Kidney epithelial cell (primary cell): ENCODE data around the gene PCDHAC2. TPM values are rescaled to one million over a fixed set of nuclear protein-coding genes. Genes with fewer than 3 reads are reported as not detected.

Experiments
- DNase-seq: peaks from one replicate; pipeline ENCODE4 v3.0.0-alpha.2; 2010; ENCODE audit warnings: low read depth
- H3K27me3 ChIP-seq: 2 replicates; pipeline ENCODE4 v1.6.0; 2011; ENCODE audit warnings: low read length; ENCODE audit not compliant: control insufficient read depth, insufficient read depth
- H3K36me3 ChIP-seq: 2 replicates; pipeline ENCODE4 v1.5.1; 2011; ENCODE audit warnings: low read length; ENCODE audit not compliant: control insufficient read depth, insufficient read depth
- H3K4me3 ChIP-seq: 2 replicates; pipeline ENCODE4 v1.5.1; 2011; ENCODE audit warnings: low read depth, mild to moderate bottlenecking, control low read depth, low read length
- total RNA-seq: library from RNA; depleted of rRNA; stranded (reverse); fragments of >200 nt; gene quantifications from 2 replicates; pipeline ENCODE4 v1.2.3, GENCODE V29; 2015
- TF ChIP-seq, protein P1 (sequence below): IDR thresholded peaks from 2 replicates; pipeline ENCODE4 v1.5.1; 2011; ENCODE audit warnings: mild to moderate bottlenecking, moderate library complexity, low read length, control low read depth, inconsistent platforms; ENCODE audit not compliant: insufficient read depth, poor library complexity, severe bottlenecking

The PCDHAC2 gene
- total RNA-seq, 1 donor from 2014 or later: 0.92 TPM

DNA sequence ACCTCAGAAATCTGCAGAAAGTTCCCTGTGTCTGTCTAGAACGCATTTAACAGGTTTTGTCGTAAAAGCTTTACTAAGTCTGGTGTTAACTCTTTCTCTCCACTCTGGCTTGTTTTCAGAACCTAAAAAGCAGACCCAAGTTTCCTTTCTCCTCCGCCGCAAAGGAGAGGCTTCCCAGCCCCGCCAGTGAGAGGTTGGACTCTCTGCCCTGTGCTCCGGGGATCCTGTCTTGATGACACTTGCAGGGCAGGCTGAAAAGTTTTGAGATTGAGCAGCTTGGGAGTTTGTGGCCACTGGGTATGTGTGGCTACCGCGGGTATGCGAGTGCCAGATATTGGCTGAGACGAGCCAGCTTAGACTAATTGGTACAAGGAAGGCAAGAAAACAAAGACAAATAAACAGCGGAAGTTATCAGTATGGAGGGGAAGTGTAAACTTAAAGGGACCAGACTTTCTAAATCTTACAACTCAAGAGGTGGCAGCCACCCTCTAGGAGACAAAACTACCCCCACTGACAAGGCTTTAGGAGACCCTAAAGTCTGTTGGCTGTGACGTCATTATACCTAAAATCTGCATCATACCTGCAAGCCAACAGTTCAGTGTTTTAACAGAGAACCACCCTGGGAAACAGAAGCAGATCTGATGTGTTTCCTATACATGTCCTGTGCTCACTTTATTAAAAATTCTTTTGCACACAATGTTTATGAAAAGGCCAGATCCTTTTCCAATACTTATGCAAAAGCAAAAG lies 43.9 kb downstream of the PCDHAC2 start:
- TF ChIP-seq, protein P1, sequence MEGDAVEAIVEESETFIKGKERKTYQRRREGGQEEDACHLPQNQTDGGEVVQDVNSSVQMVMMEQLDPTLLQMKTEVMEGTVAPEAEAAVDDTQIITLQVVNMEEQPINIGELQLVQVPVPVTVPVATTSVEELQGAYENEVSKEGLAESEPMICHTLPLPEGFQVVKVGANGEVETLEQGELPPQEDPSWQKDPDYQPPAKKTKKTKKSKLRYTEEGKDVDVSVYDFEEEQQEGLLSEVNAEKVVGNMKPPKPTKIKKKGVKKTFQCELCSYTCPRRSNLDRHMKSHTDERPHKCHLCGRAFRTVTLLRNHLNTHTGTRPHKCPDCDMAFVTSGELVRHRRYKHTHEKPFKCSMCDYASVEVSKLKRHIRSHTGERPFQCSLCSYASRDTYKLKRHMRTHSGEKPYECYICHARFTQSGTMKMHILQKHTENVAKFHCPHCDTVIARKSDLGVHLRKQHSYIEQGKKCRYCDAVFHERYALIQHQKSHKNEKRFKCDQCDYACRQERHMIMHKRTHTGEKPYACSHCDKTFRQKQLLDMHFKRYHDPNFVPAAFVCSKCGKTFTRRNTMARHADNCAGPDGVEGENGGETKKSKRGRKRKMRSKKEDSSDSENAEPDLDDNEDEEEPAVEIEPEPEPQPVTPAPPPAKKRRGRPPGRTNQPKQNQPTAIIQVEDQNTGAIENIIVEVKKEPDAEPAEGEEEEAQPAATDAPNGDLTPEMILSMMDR: no peak

DNA sequence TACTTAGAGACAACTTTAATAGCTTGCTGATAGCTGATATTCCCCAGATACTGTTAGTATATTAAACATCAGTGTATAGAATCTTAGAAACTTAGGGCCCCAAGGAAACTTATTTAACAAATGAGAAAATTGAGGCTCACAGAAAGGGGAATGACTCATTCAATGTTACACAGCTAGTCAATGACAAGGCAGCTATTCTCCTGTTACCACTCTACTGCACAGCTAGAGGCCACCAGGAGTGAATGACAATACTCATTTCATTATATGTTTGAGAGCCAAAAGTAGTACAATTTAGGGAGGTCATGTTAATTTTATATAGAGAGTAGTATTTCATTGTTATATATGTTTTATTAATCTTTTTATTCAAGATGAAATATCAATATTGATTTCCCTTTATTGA lies 51.7 kb downstream of the PCDHAC2 start:
- TF ChIP-seq, protein P1: no peak
- no peak for DNase-seq

More for the DNA sequence above, 43.9 kb downstream of the PCDHAC2 start:
- Histone ChIP-seq H3K4me3 (no peak overlapping the region), H3K27me3 (no peaks in the 10 kb centered on the region), H3K36me3 (no peaks in the 10 kb centered on the region)
- no peak for DNase-seq

More for the DNA sequence above, 51.7 kb downstream of the PCDHAC2 start:
- Histone ChIP-seq H3K4me3 (no peak overlapping the region), H3K27me3 (no peaks in the 10 kb centered on the region), H3K36me3 (no peaks in the 10 kb centered on the region)

Other genes with a start within 250 kb of the PCDHAC2 start
- gene PCDHA1, start 180.3 kb upstream of the PCDHAC2 start, total RNA-seq: not detected in 2 replicates
- not detected in 2 replicates for gene PCDHA2, start 171.6 kb upstream of the PCDHAC2 start, total RNA-seq
- gene PCDHA3, start 165.4 kb upstream of the PCDHAC2 start, total RNA-seq: 0.07 and 0.25 TPM in 2 replicates
- gene PCDHA4, start 159.4 kb upstream of the PCDHAC2 start, total RNA-seq: 0.27 and 1.2 TPM in 2 replicates
- gene PCDHA5, start 144.9 kb upstream of the PCDHAC2 start, total RNA-seq: not detected in 2 replicates
- gene PCDHA6, start 138.5 kb upstream of the PCDHAC2 start, total RNA-seq: 0.21 and 0.27 TPM in 2 replicates
- gene PCDHA7, start 132.2 kb upstream of the PCDHAC2 start, total RNA-seq: 0.07 and 0.25 TPM in 2 replicates
- gene PCDHA8, start 125.3 kb upstream of the PCDHAC2 start, total RNA-seq: under 0.01 TPM in 1 of 2 replicates, not detected in the other
- gene PCDHA9, start 118.1 kb upstream of the PCDHAC2 start, total RNA-seq: under 0.01 TPM in 2 replicates
- 0.33 and 0.68 TPM in 2 replicates for gene PCDHA10, start 110.6 kb upstream of the PCDHAC2 start, total RNA-seq
- 0.48 and 1.2 TPM in 2 replicates for gene PCDHA11, start 97.5 kb upstream of the PCDHAC2 start, total RNA-seq
- 0.08 and 0.96 TPM in 2 replicates for gene PCDHA12, start 91.2 kb upstream of the PCDHAC2 start, total RNA-seq
- gene PCDHA13, start 84.4 kb upstream of the PCDHAC2 start, total RNA-seq: 0.21 TPM in 1 of 2 replicates, not detected in the other
- gene PCDHAC1, start 40.2 kb upstream of the PCDHAC2 start, total RNA-seq: 0.07 and 0.17 TPM in 2 replicates
- gene PCDHB1, start 84.9 kb downstream of the PCDHAC2 start, total RNA-seq: under 0.01 TPM in 1 of 2 replicates, not detected in the other
- 5.7 and 5.8 TPM in 2 replicates for gene PCDHB2, start 128.1 kb downstream of the PCDHAC2 start, total RNA-seq
- 1.9 and 2.7 TPM in 2 replicates for gene PCDHB3, start 134.0 kb downstream of the PCDHAC2 start, total RNA-seq
- gene PCDHB4, start 155.3 kb downstream of the PCDHAC2 start, total RNA-seq: 0.42 and 0.48 TPM in 2 replicates
- 3.1 and 6.7 TPM in 2 replicates for gene PCDHB5, start 168.7 kb downstream of the PCDHAC2 start, total RNA-seq
- gene PCDHB6, start 183.6 kb downstream of the PCDHAC2 start, total RNA-seq: 0.67 and 0.68 TPM in 2 replicates
- 0.96 and 1.5 TPM in 2 replicates for gene PCDHB7, start 206.2 kb downstream of the PCDHAC2 start, total RNA-seq
- 0.34 and 0.84 TPM in 2 replicates for gene PCDHB8, start 211.3 kb downstream of the PCDHAC2 start, total RNA-seq
- 0.92 and 1.4 TPM in 2 replicates for gene PCDHB16, start 215.9 kb downstream of the PCDHAC2 start, total RNA-seq
- gene PCDHB9, start 220.7 kb downstream of the PCDHAC2 start, total RNA-seq: 0.71 and 0.82 TPM in 2 replicates
- gene PCDHB10, start 225.9 kb downstream of the PCDHAC2 start, total RNA-seq: 1.6 and 3.4 TPM in 2 replicates
- 1.8 and 3.1 TPM in 2 replicates for gene PCDHB11, start 233.2 kb downstream of the PCDHAC2 start, total RNA-seq
- gene PCDHB12, start 242.2 kb downstream of the PCDHAC2 start, total RNA-seq: 1.2 and 1.6 TPM in 2 replicates
- gene PCDHB13, start 247.4 kb downstream of the PCDHAC2 start, total RNA-seq: 1.9 and 3.1 TPM in 2 replicates